HCT116 (cell line): ENCODE results near the gene ADNP2.
A peak's percentile ranks its signal among the peaks of the same experiment; 100 is the strongest.

Experiments used
- ATF3 ChIP-seq: IDR thresholded peaks from 2 replicates; pipeline ENCODE4 v1.6.1; 2012
- CTCF ChIP-seq, 3 experiments: fragments of 200-600 bp in 1 of 3; sonication (generic) in 1 of 3; IDR thresholded peaks in 2 of 3; conservative IDR thresholded peaks in 1 of 3; 2 replicates each; pipeline ENCODE4 v1.5.1; 2012 to 2017; ENCODE audit warnings: low read depth in 2 of 3, low read length in 2 of 3, antibody characterized with exemption in 1 of 3, borderline replicate concordance in 1 of 3, control low read depth in 1 of 3, mild to moderate bottlenecking in 1 of 3, mixed read lengths in 1 of 3, mixed run types in 1 of 3, moderate library complexity in 1 of 3; ENCODE audit not compliant: insufficient read depth in 1 of 3
- EZH2 ChIP-seq: fragments of 200-600 bp; sonication (generic); IDR thresholded peaks from 2 replicates; pipeline ENCODE4 v1.6.1; 2017; ENCODE audit warnings: antibody characterized with exemption, mixed run types
- FOSL1 ChIP-seq: IDR thresholded peaks from 2 replicates; pipeline ENCODE4 v1.6.1; 2012; ENCODE audit warnings: low read depth
- POLR2A ChIP-seq: IDR thresholded peaks from 2 replicates; pipeline ENCODE4 v1.7.0; 2011; ENCODE audit warnings: borderline replicate concordance; ENCODE audit not compliant: insufficient read depth, insufficient read length; ENCODE audit errors: extremely low read depth
- POLR2AphosphoS5 ChIP-seq: IDR thresholded peaks from 2 replicates; pipeline ENCODE4 v1.6.1; 2011; ENCODE audit warnings: mild to moderate bottlenecking, low read depth, low read length, moderate library complexity
- YY1 ChIP-seq: IDR thresholded peaks from 2 replicates; pipeline ENCODE4 v1.6.1; 2011; ENCODE audit warnings: low read length, low read depth, moderate library complexity, mild to moderate bottlenecking; ENCODE audit not compliant: insufficient replicate concordance; ENCODE audit errors: extremely low read depth
- TF ChIP-seq, protein P1 (sequence below): IDR thresholded peaks from 2 replicates; pipeline ENCODE4 v1.6.1; 2012
- TF ChIP-seq, protein P2 (sequence below): IDR thresholded peaks from 2 replicates; pipeline ENCODE4 v1.6.1; 2012; ENCODE audit warnings: low read depth

DNA sequence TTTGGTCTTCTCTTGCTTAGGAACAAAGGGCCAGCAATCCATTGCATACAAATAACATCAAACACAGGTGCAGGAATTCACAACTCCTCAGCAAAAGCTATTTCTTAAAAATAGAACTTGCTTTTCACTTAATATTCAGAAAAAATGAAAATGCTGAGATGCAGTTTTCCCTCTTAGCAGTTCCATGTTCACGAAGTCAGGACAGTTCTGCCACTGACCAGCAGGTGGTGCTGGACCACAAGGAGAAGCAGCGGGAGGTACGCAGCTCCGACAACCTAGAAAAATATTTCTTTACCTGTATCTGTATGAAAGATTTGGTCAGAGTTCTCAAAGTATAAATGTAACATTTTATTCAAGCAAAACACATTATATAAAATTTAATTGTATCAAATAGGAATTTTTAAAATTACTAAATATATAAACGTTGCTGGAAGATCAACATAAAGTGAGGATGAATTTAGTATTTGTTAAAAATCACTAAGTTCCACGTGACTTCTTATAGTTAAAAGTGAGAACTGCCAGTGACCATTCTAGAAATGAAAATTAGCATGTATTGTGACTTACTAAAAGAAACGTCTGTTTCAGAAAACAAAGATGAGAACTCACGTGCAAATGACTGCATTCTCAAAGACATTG, 48.8 kb downstream of the ADNP2 start:
- TF ChIP-seq POLR2A (no peak), POLR2AphosphoS5 (no peak), CTCF (IDR thresholded peaks at IDR 0.05 in 2 of 3, conservative IDR thresholded peaks at IDR 0.05 in 1 of 3; ENCODE audit: borderline replicate concordance in 1 of 3, insufficient read depth in 1 of 3, low read depth in 2 of 3, low read length in 2 of 3) (peak; percentile 67 to 97 (median 95); a peak in 5 of 6 replicates), ATF3 (no peak), EZH2 (no peak), YY1 (no peak), FOSL1 (no peak)
- TF ChIP-seq, protein P1, sequence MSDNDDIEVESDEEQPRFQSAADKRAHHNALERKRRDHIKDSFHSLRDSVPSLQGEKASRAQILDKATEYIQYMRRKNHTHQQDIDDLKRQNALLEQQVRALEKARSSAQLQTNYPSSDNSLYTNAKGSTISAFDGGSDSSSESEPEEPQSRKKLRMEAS: no peak
- TF ChIP-seq, protein P2, sequence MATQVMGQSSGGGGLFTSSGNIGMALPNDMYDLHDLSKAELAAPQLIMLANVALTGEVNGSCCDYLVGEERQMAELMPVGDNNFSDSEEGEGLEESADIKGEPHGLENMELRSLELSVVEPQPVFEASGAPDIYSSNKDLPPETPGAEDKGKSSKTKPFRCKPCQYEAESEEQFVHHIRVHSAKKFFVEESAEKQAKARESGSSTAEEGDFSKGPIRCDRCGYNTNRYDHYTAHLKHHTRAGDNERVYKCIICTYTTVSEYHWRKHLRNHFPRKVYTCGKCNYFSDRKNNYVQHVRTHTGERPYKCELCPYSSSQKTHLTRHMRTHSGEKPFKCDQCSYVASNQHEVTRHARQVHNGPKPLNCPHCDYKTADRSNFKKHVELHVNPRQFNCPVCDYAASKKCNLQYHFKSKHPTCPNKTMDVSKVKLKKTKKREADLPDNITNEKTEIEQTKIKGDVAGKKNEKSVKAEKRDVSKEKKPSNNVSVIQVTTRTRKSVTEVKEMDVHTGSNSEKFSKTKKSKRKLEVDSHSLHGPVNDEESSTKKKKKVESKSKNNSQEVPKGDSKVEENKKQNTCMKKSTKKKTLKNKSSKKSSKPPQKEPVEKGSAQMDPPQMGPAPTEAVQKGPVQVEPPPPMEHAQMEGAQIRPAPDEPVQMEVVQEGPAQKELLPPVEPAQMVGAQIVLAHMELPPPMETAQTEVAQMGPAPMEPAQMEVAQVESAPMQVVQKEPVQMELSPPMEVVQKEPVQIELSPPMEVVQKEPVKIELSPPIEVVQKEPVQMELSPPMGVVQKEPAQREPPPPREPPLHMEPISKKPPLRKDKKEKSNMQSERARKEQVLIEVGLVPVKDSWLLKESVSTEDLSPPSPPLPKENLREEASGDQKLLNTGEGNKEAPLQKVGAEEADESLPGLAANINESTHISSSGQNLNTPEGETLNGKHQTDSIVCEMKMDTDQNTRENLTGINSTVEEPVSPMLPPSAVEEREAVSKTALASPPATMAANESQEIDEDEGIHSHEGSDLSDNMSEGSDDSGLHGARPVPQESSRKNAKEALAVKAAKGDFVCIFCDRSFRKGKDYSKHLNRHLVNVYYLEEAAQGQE: no peak
